ENCODE measurements around the gene GUCY1A1.

The GUCY1A1 gene

DNA sequence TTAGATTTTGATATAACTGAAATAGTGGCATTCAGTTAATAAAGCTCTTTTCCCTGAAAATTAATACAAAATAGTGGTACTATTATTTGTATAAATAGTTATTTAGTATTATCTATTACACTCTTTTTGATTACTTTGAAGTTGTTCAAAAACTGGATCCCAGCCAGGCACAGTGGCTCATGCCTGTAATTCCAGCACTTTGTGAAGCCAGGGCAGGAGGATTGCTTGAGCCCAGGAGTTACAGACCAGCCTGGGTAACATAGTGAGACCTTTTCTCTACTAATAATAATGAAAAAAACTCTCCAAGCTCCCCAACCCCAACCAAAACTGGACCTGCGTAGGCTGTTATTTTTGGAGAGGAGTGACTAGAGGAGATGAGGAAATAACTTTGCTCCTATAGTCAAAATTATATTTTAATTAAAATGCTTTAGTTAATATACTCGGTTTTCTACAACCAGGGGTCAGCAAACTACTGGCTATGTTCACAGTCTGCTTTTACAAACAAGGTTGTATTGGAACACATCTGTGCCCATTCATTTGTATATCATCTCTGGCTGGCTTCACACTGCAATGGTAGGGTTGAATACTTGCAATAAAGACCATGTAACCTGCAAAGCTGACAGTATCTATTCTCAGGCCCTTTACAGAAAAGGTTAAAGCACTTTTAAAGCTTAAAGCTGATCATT lies 27.6 kb downstream of the GUCY1A1 start:
- DNase-seq, result no peak

DNA sequence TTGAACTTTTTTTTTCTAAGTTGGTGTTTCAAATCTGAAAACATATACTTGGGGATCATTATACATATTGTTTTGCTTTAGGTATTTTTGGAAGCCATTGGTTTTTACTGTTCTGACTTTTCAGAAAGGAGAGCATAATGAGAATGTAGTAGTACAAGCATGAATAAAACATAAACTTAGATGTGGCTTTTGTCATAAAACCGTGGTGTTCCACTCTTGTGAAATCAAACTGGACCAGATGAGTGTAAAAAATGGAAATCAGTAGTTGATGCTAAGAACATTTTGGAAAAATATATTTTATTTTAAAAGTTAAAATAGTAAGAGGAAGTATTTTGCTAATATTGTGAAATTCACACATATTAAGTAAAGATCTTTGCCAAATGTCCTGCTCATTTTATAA lies 29.6 kb downstream of the GUCY1A1 start:
- DNase-seq, result no peak

DNA sequence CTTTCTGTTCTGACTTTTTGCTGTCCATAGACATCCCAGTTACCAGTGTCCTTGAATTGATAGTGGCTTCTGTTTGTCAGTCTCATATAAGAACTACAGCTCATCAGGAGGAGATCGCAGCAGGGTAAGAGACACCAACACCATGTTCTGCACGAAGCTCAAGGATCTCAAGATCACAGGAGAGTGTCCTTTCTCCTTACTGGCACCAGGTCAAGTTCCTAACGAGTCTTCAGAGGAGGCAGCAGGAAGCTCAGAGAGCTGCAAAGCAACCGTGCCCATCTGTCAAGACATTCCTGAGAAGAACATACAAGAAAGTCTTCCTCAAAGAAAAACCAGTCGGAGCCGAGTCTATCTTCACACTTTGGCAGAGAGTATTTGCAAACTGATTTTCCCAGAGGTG lies 30.1 kb downstream of the GUCY1A1 start:
- no peak for DNase-seq

DNA sequence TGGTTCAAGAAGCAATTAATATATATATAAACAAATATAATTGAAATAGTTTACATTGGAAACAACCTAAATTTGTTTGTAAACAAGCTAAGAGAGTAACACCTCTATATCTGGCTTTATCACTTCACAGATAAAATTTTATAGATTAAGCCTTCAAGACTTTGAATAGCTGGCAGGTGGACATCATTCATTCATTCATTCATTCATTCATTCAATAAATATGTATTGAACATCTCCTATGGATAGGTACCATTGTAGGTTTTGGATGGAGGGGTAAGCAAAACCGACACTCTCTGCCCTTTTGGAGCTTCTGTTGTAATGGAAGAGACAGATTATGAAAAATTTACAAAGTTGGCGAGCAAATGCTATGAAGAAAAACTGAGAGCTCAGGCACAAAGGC lies 35.2 kb downstream of the GUCY1A1 start:
- no peak for DNase-seq

DNA sequence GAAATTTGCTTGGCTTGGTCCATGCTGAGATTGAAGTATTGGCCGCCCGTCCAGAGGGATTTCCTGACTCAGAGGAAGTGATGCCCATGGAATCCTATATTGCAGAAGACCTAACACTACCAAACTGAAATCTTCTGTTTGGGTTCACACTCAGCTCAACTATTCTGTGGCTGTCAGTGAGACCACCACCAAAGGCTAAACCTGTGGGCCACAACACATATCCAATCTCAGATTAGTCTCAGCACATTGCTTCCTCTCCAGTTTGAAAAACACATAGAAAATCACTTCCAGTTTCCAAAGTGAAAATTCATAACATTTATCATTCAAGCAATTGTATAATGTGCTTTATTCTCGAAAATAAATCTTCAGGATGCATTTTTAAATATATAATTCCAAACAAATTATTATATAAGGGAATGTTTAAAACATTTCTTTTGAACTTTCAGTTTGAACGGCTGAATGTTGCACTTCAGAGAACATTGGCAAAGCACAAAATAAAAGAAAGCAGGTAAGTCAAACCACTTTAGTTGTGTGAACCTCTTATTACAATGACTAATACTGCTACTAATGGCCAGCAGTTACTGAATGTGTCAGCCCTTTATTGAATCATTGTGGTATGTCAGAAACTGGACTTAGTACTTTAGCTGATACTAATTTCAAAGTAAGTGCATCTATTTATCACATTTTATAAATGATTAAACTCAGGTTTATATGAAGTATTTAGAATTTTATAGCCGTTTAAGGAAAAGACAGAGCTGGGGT lies 37.0 kb downstream of the GUCY1A1 start:
- no peak for DNase-seq

DNA sequence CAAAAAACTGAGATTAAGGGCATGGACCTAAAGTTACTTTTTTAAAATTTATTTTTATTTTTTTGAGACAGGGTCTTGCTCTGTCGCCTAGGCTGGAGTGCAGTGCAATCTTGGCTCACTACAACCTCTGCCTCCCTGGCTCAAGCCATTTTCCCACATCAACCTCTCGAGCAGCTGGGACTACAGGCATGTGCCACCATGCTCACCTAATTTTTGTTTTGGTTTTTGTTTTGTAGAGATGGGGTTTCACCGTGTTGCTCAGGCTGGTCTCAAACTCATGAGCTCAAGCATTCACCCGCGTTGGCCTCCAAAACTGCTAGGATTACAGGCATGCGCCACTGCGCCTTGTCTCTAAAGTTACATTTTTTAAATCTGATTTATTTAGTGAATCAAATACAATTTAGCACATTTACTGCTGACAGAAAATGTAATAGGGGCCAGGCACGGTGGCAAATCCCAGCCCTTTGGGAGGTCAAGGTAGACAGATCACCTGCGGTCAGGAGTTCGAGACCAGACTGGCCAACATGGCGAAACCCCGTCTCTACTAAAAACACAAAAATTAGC lies 38.3 kb downstream of the GUCY1A1 start:
- DNase-seq, result no peak

DNA sequence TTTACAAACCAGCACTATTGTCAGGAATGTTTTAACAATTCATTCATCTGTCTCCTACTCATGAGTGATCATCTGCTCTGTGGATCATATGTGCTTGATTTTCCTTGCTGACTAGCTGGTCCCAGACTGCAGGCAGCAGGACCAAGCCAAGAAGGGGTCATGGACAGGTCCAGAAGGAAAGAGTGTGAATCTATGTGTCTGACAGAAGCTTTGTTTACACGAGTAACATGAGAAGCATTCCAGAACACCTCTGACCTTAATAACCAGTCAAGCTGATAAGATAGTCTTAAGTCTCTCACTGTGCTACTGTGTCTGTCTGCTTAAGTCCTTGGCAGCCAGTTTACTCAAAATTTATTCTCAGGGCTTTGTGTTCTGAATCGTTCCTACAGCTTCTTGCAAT lies 39.0 kb downstream of the GUCY1A1 start:
- DNase-seq, result no peak

DNA sequence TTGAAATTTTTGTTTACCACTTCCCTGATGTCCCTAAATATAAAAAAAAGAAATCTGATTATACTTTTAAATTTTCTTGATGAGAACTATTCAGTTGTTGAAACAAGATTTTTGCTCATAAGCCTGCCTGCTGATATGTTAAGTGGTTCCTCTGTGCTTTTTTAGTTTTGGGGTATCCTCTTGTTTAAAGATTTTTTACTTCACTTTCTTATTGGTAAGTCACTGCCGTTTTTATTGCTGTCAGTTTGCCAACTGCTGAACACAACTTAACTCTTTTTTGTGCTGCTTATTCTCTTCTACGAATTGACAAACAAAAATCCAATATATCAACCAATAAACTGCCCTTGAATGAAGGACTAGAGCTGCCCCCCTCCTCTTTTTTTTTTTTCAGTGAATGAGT lies 39.5 kb downstream of the GUCY1A1 start:
- no peak for DNase-seq

DNA sequence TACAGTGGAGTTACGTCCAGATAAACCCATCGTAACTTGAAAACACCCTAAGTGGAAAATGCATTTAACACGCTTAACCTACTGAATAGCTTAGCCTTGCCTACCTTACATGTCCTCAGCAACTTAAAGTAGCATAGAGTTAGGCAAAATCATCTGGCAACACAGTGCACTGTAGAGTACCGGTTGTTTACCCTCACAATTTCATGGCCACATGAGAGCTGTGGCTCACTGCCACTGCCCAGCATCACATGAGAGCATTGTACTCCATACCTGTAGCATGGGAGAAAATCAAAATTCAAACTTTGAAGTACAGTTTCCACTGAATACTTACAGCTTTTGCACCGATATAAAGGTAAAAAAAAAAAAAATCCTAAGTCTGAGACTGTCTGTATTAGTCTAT lies 40.6 kb downstream of the GUCY1A1 start:
- no peak for DNase-seq

DNA sequence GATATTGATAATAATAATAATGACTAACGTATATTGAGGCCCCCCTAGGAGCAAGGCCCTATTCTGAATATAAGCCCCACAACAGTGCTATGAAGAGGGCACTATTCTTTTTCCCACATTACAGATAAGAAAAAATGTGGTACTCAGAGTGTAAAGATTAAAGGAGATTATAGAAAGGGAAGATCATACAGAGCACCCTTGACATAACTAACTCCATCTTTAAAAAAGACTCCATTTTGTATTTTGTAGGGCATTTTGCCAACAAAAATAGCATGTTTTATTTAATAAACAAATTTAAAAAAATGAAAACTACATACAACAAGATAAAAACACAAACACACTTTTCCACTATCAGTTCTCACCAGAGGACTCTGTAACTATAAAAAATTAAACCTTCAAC lies 42.1 kb downstream of the GUCY1A1 start:
- DNase-seq, result no peak

DNA sequence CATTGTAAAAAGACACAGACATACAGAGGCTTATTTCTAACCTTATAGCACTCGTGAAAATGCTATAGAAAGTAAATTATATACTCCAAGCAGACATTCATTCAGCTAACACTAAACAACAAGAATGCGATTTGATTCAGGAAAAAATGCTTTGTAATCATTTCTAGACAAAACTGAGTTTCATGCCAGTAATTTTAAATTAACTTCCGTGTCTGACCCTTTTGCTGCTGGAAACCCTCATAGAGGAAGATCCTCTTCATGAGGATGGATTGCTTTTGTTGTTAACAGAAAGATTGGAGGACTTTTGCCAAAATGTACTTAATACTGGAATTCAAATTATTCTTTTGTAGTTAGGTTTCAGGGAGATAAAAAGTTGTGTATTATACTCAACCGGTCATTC lies 43.3 kb downstream of the GUCY1A1 start:
- DNase-seq, result no peak

DNA sequence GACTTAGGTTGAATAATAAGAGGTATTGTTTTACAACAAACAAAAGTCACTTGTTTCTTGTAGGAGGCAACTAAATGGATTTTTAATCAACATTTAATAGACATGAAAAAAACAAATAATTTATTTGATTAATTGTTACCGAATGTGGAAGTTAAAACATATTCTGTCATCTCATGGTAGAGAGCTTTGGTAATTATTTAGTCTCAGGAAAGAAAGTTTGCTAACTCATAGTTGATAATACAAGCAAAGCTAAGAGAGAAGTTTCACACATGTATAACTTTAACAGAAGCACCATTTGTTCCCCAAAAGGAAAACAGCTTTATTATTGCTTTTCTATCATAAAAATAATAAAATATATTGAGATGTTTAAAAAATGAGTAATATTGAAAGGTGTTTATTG lies 44.9 kb downstream of the GUCY1A1 start:
- DNase-seq, result no peak

DNA sequence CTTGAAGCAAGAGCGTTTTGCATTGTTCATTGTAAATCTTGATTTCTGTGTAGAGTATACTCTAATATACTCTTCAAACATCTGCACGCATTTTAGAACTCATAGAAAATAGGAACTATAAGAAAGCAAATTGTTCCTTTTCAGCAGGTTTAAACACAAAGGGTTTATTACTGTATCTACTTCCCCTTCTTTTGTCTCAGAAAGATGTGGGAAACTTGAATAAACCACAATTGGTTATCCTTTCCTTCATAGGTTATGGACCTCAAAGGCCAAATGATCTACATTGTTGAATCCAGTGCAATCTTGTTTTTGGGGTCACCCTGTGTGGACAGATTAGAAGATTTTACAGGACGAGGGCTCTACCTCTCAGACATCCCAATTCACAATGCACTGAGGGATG lies 46.2 kb downstream of the GUCY1A1 start:
- no peak for DNase-seq

DNA sequence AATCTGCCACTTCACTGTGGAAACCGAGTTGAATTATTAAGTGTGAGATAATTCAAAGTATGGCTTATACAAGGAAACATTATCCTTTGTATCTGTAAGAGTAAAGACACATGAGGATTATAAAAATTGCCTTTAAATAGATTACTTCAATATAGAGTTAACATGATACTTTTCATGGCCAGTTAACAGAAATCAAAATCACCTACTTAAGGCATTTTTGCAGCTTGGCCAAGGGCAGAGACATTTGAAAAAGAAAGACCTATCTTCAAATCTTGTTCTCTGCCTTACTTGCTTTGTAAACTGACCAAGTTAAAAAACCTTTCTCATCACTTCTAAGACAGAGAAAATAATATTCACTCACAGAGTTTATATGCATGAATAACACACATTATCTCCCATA lies 47.3 kb downstream of the GUCY1A1 start:
- DNase-seq, result no peak

DNA sequence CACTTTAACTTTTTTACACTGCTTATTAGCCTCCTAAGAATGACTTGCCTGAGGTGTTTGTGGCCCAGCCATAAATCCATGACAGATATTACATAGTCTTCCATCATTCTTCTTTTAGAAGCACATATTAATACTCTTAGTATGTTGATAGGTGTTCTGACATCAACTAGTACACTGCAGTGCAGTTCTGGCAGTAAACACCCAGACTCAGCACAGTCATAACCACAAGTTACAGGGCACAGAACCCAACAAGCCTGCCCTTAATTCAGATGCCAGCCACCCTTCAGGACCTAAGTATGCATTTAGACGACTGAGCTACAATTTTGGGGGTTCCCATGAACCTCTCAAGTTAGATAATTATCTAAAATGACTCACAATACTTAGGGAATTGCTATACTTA lies 55.7 kb downstream of the GUCY1A1 start:
- no peak for DNase-seq

DNA sequence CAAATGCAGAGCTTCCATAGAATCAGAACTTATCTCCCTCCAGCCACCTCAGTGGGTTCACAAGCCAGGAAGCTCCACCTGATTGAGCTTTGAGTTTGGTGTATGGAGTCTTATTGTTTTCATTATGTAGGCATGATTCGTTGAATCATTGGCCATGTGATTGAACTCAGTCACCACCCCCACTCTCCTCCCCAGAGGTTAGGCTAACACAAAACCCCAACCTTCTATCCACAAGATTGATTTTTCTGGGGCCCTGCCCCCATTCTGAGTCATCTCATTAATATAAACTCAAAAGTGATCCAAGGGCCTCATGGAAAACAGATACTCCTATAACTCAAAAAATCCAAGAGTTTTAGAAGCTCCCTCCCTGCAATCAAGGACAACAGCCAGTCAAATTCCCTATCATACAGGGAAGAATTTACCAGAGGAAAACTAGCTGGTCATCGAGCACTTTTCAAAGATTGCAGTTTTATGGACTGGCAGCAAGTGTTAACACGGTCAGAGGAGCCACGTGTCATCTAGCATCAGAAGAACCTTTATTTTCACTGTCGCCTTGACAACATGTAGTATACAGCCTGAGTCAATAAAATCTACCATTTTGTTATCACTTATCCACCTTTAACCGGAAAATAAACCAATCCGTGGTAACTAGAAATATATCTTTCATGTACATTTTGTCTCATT lies 56.3 kb downstream of the GUCY1A1 start:
- DNase-seq, result no peak

DNA sequence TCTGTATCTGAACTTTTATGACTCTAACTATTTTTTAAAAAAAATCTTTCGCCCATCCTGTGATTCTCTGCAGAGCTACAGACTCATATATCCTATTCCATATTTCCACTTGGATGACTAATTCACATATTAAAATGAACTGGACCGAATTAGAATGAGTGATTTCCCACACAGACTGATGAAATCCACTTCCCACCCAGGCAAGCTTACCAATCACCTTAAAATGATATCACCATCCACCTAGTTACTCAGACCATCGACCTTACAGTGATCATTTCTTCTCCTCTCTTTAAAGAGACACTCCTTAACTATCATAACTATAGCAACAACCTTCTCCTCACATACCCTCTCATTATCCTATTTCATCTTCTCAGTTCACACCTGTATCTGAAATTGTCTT lies 58.1 kb downstream of the GUCY1A1 start:
- DNase-seq, result no peak

DNA sequence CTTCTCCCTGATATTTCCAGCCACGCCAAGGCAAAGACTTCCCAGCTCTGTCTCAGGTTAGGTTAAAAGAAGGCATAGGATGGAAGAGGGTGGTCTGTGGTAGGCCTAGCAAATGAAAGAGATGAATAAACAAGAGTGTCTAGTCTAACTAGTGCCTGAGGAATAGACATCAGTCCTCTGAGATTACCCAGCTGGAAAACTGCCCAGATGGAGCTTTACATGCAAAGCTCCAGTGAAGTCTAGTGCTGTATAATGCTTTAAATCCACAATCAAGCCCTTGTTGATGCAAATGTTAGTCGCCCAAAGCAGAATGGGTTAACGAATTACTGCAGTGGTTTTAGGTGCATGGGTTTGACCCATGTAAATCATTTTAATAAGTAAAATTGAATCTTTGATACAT lies 67.4 kb downstream of the GUCY1A1 start:
- DNase-seq, result no peak

DNA sequence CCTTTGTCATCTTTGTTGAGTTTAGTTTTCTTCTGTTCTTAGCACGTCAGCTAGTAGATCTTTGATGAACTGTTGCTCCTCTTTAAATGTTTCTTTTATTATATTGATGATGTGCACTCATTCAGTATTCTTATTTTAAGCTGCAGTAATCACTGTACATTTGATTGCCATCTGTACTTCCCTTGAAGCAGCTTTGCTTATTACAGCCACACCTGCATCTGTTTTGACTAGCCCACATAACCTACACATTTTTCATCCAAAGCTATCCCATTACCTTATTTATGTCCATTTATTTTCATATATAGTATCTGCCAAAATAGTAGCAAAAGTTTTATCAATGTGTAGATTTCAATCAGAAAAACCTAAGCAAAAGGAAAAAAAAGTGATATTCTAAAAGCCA lies 68.3 kb downstream of the GUCY1A1 start:
- no peak for DNase-seq

DNA sequence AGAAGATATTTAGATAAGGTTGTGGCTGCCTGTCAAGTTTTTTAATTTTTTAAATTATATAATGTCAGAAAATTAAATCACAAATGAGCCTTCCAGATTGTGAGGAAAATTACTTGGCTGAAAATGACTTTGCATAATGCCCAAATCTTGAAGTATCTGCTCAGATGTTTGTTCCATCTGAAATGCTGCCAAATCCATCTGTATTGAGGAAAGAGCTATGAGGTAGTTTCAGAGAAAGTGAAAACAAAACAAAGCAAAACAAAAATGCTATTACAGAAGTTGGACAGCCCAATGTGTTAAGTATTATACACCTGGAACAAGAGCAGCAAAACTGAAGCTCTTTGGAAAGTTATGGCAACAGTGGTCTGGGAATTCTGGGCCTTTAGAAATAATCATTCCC lies 68.8 kb downstream of the GUCY1A1 start:
- DNase-seq, result no peak

DNA sequence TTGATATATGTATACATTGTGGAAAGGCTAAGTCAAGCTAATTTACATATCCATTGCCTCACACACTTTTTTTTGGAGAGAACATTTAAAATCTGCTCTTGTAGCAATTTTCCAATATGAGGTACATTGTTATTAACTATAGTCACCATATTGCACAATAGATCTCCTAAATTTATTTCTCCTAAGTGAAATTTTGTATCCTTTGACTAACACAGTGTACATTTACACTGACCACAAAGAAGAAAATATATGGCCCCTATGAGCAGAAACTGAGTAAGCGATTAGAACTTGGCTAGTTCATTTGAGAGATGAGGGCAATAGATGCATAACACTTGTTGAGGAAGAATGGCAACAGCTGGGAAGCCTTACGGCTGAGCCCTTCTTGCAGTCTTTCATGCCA lies 71.9 kb downstream of the GUCY1A1 start:
- no peak for DNase-seq

DNA sequence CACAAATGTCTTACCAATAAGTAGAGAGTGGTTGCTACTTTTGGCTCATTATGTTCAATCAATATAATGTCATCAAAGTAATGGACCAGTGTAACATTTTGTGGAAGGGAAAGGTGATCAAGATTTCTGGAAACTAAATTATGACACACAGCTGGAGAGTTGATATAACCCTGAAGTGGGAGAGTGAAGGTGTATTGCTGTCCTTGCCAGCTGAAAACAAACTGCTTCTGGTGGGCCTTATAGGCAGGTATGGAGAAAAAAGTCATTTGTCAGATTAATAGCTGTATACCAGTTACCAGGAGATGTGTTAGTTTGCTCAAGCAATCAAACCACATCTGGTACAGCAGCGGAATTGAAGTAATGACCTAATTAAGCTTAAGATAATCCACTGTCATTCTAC lies 74.9 kb downstream of the GUCY1A1 start:
- DNase-seq, result no peak

DNA sequence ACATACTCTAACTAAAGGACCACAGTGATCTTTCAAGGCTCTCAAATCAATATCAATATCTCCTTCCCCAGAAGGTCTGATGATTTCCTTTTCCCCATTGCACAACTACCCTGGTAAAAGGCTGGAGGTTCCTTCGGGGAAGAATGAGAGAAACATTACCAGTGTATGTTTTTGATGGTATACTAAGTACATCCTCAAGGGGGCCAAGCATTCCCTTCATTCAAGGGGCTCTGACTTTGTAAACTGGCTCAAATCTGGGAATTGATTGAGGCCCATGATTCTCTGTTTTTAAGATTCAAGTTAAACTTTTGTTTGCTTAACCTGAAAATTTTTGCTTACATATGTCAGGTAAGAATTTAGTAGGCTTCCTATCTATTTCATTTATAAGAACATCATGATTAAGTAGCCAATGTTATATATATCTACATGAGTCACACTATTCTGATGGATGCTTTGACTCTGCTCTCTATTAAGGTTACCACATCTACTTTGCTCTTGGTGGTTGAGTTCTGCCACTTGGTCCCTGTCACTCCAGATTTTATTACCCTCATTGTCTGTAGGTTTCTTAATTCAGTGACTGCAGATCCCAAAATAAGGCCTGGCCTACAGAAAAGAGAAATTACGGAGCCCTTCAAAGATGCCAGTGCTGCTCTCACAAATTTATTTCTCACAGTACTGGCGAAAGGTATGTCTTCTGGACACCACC lies 75.8 kb downstream of the GUCY1A1 start:
- DNase-seq, result no peak
